Renal cortex interstitium (tissue), 11 donors: ENCODE measurements around the gene CNTN3. TPM values are rescaled to one million over a fixed set of nuclear protein-coding genes. Genes with fewer than 3 reads are reported as not detected.
A peak's percentile ranks its signal among the peaks of the same experiment; 100 is the strongest.

Experiments used
- DNase-seq, 11 donors: peaks; one replicate each; pipeline ENCODE4 v3.0.0-alpha.2; 2013; ENCODE audit warnings: low read depth in 9 of 11, low spot score in 4 of 11; ENCODE audit errors: extremely low read depth in 1 of 11
- polyA plus RNA-seq, 3 donors: library from polyadenylated mRNA; unstranded; fragments of 120-200 nt; gene quantifications; one replicate each; pipeline ENCODE4 v1.2.1, GENCODE V29; 2013; ENCODE audit not compliant: insufficient read length in 3 of 3

CNTN3 gene
- polyA plus RNA-seq, 3 donors = 6.0 to 7.1 (median 6.6) TPM

GRCh38 chr3:74621581-74621980 lies 7.1 kb upstream of the CNTN3 start:
- no peak for DNase-seq

- peak in 1 of 11 donors; percentile 25 for DNase-seq
Observed at GRCh38 chr3:74617776-74618175, 3.3 kb upstream of the CNTN3 start.

- DNase-seq = no peak
Observed at GRCh38 chr3:74613521-74614106, 845 bp downstream of the CNTN3 start.

- no peak for DNase-seq
Observed at GRCh38 chr3:74613060-74613459, 1.4 kb downstream of the CNTN3 start.

- no peak for DNase-seq
Observed at GRCh38 chr3:74611206-74611605, 3.3 kb downstream of the CNTN3 start.

GRCh38 chr3:74607803-74608202 lies 6.7 kb downstream of the CNTN3 start:
- no peak for DNase-seq

- no peak for DNase-seq
Observed at GRCh38 chr3:74606996-74607395, 7.5 kb downstream of the CNTN3 start.

- no peak for DNase-seq
Observed at GRCh38 chr3:74605437-74605836, 9.0 kb downstream of the CNTN3 start.

GRCh38 chr3:74603292-74603691 lies 11.2 kb downstream of the CNTN3 start:
- no peak for DNase-seq

GRCh38 chr3:74602471-74602870 lies 12.0 kb downstream of the CNTN3 start:
- no peak for DNase-seq

GRCh38 chr3:74601793-74602192 lies 12.7 kb downstream of the CNTN3 start:
- DNase-seq = no peak

GRCh38 chr3:74599564-74599963 lies 14.9 kb downstream of the CNTN3 start:
- DNase-seq = no peak

- no peak for DNase-seq
Observed at GRCh38 chr3:74593152-74593551, 21.3 kb downstream of the CNTN3 start.

GRCh38 chr3:74592359-74592758 lies 22.1 kb downstream of the CNTN3 start:
- no peak for DNase-seq

- no peak for DNase-seq
Observed at GRCh38 chr3:74591946-74592345, 22.5 kb downstream of the CNTN3 start.

- DNase-seq = no peak
Observed at GRCh38 chr3:74591342-74591741, 23.1 kb downstream of the CNTN3 start.

- DNase-seq = no peak
Observed at GRCh38 chr3:74590620-74591262, 23.7 kb downstream of the CNTN3 start.

GRCh38 chr3:74584782-74585181 lies 29.7 kb downstream of the CNTN3 start:
- no peak for DNase-seq

GRCh38 chr3:74582982-74583381 lies 31.5 kb downstream of the CNTN3 start:
- DNase-seq = no peak

- DNase-seq = no peak
Observed at GRCh38 chr3:74575857-74576256, 38.6 kb downstream of the CNTN3 start.

- DNase-seq = no peak
Observed at GRCh38 chr3:74571118-74571517, 43.3 kb downstream of the CNTN3 start.
